Lower leg skin (tissue), 3 donors: ENCODE results near the gene CELA3A.

Experiments used
- POLR2A ChIP-seq, 2 donors: fragments of 450-650 bp; IDR thresholded peaks; one replicate each; pipeline ENCODE4 v1.6.1; 2016 to 2017; ENCODE audit warnings: antibody characterized with exemption in 2 of 2, mild to moderate bottlenecking in 1 of 2, moderate library complexity in 1 of 2
- TF ChIP-seq, protein P1 (sequence below), 3 donors: fragments of 450-650 bp; IDR thresholded peaks; one replicate each; pipeline ENCODE4 v1.5.1; 2016; ENCODE audit warnings: antibody characterized with exemption in 3 of 3, mild to moderate bottlenecking in 3 of 3, moderate library complexity in 2 of 3

GRCh38 chr1:22043198-22043769 is 41.8 kb downstream of the CELA3A start:
- TF ChIP-seq, protein P1, sequence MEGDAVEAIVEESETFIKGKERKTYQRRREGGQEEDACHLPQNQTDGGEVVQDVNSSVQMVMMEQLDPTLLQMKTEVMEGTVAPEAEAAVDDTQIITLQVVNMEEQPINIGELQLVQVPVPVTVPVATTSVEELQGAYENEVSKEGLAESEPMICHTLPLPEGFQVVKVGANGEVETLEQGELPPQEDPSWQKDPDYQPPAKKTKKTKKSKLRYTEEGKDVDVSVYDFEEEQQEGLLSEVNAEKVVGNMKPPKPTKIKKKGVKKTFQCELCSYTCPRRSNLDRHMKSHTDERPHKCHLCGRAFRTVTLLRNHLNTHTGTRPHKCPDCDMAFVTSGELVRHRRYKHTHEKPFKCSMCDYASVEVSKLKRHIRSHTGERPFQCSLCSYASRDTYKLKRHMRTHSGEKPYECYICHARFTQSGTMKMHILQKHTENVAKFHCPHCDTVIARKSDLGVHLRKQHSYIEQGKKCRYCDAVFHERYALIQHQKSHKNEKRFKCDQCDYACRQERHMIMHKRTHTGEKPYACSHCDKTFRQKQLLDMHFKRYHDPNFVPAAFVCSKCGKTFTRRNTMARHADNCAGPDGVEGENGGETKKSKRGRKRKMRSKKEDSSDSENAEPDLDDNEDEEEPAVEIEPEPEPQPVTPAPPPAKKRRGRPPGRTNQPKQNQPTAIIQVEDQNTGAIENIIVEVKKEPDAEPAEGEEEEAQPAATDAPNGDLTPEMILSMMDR (IDR thresholded peaks at IDR 0.05), result no peak
- no peak for TF ChIP-seq POLR2A (IDR thresholded peaks at IDR 0.05)
